Trophoblast cell (in vitro differentiated cells and primary cell): ENCODE data around the gene KIF4A.
"Not testable (repeated sequence)": the region's sequence is repeated elsewhere in the genome, so short reads cannot be mapped to it uniquely, and the experiment has no call there.

Experiments
- DNase-seq, 2 donors: peaks; one replicate each; pipeline ENCODE4 v3.0.0-alpha.2; 2016
- H2AFZ ChIP-seq: 2 replicates; pipeline ENCODE4 v1.6.1; 2013; ENCODE audit warnings: low read length, moderate library complexity, mild to moderate bottlenecking; ENCODE audit not compliant: insufficient read depth, poor library complexity
- H2AK5ac ChIP-seq: 2 replicates; pipeline ENCODE4 v1.6.1; 2013; ENCODE audit warnings: mild to moderate bottlenecking, low read length
- H2BK120ac ChIP-seq: 2 replicates; pipeline ENCODE4 v1.6.1; 2013; ENCODE audit warnings: low read length, mild to moderate bottlenecking, moderate library complexity; ENCODE audit not compliant: insufficient read depth, poor library complexity
- H2BK12ac ChIP-seq: 2 replicates; pipeline ENCODE4 v1.6.1; 2013; ENCODE audit warnings: mild to moderate bottlenecking, low read length, moderate library complexity
- H2BK5ac ChIP-seq: 2 replicates; pipeline ENCODE4 v1.6.1; 2013; ENCODE audit warnings: low read length, low read depth, moderate library complexity, mild to moderate bottlenecking; ENCODE audit not compliant: poor library complexity
- H3K14ac ChIP-seq: 2 replicates; pipeline ENCODE4 v1.6.1; 2013; ENCODE audit warnings: mild to moderate bottlenecking, low read length
- H3K18ac ChIP-seq: 2 replicates; pipeline ENCODE4 v1.6.1; 2013; ENCODE audit warnings: mild to moderate bottlenecking, low read length
- H3K23ac ChIP-seq: 2 replicates; pipeline ENCODE4 v1.6.1; 2013; ENCODE audit warnings: low read length
- H3K27ac ChIP-seq: 2 replicates; pipeline ENCODE4 v1.5.1; 2013; ENCODE audit warnings: low read depth, mild to moderate bottlenecking, inconsistent platforms, low read length, moderate library complexity
- H3K27me3 ChIP-seq: 2 replicates; pipeline ENCODE4 v1.6.1; 2013; ENCODE audit warnings: inconsistent platforms, mild to moderate bottlenecking, low read length, moderate library complexity; ENCODE audit not compliant: insufficient read depth
- H3K36me3 ChIP-seq, 2 experiments: 1 replicate in 1 of 2; 2 replicates in 1 of 2; pipeline ENCODE4 v1.6.1; 2013; ENCODE audit warnings: low read length in 2 of 2, mild to moderate bottlenecking in 2 of 2, moderate library complexity in 1 of 2; ENCODE audit not compliant: insufficient read depth in 2 of 2, control insufficient read depth in 1 of 2
- H3K4ac ChIP-seq: 2 replicates; pipeline ENCODE4 v1.6.1; 2013; ENCODE audit warnings: low read depth, mild to moderate bottlenecking, low read length, moderate library complexity
- H3K4me1 ChIP-seq, 2 experiments: 1 replicate in 1 of 2; 2 replicates in 1 of 2; pipeline ENCODE4 v1.6.1; 2013; ENCODE audit warnings: low read length in 2 of 2, mild to moderate bottlenecking in 2 of 2, moderate library complexity in 1 of 2; ENCODE audit not compliant: insufficient read depth in 2 of 2, control insufficient read depth in 1 of 2
- H3K4me2 ChIP-seq: 2 replicates; pipeline ENCODE4 v1.6.1; 2013; ENCODE audit warnings: inconsistent platforms, mild to moderate bottlenecking, low read length, moderate library complexity
- H3K4me3 ChIP-seq: 2 replicates; pipeline ENCODE4 v1.5.1; 2013; ENCODE audit warnings: mild to moderate bottlenecking, low read depth, low read length, inconsistent platforms
- H3K79me1 ChIP-seq: one replicate; pipeline ENCODE4 v1.6.1; 2013; ENCODE audit warnings: low read length
- H3K79me2 ChIP-seq: 2 replicates; pipeline ENCODE4 v1.6.1; 2013; ENCODE audit warnings: low read length, mild to moderate bottlenecking; ENCODE audit not compliant: control insufficient read depth, insufficient read depth, poor library complexity
- H3K9ac ChIP-seq: 2 replicates; pipeline ENCODE4 v1.6.1; 2013; ENCODE audit warnings: mild to moderate bottlenecking, low read length
- H3K9me3 ChIP-seq: 2 replicates; pipeline ENCODE4 v1.6.1; 2013; ENCODE audit warnings: low read depth, mild to moderate bottlenecking, control low read depth, inconsistent platforms, low read length; ENCODE audit not compliant: insufficient read depth
- H4K12ac ChIP-seq: 2 replicates; pipeline ENCODE4 v1.6.1; 2013; ENCODE audit warnings: low read depth, mild to moderate bottlenecking, low read length, moderate library complexity
- H4K8ac ChIP-seq: 2 replicates; pipeline ENCODE4 v1.6.1; 2013; ENCODE audit warnings: low read depth, mild to moderate bottlenecking, low read length, moderate library complexity
- H4K91ac ChIP-seq: one replicate; pipeline ENCODE4 v1.6.1; 2013; ENCODE audit warnings: low read depth, mild to moderate bottlenecking, low read length, moderate library complexity
- WGBS: extraction: QIAGEN DNeasy Blood & Tissue Kit; methylation state at CpG from one replicate; pipeline ENCODE4 v1.1.7; 2013; ENCODE audit warnings: missing lambda C conversion rate; ENCODE audit not compliant: insufficient read length, insufficient coverage; ENCODE audit errors: extremely low coverage; 5-methylcytosine and 5-hydroxymethylcytosine counted together

KIF4A gene

GRCh38 chrX:70338290-70338689 lies 48.4 kb downstream of the KIF4A start:
- Histone ChIP-seq H4K12ac (no peak overlapping the region), H3K14ac (no peak overlapping the region), H4K8ac (no peak overlapping the region), H4K91ac (no peak overlapping the region), H2BK12ac (no peak overlapping the region), H3K9ac (no peak overlapping the region), H3K79me1 (no peaks in the 10 kb centered on the region), H3K4me3 (no peak overlapping the region), H3K9me3 (no peaks in the 10 kb centered on the region), H3K27ac (no peak overlapping the region), H3K18ac (no peak overlapping the region), H2AK5ac (no peak overlapping the region), H3K36me3 (no peaks in the 10 kb centered on the region), H3K27me3 (no peaks in the 10 kb centered on the region), H3K4me2 (no peak overlapping the region), H3K23ac (no peak overlapping the region), H2AFZ (no peak overlapping the region), H2BK5ac (no peak overlapping the region), H3K4me1 (no peaks in the 10 kb centered on the region), H3K79me2 (no peaks in the 10 kb centered on the region), H3K4ac (no peak overlapping the region), H2BK120ac (no peak overlapping the region)
- no peak for DNase-seq
- WGBS: no CpG with 5 or more reads among the region's 4 CpGs

- Histone ChIP-seq H2BK12ac (no peak overlapping the region), H3K79me2 (no peaks in the 10 kb centered on the region), H4K91ac (no peak overlapping the region), H2AFZ (no peak overlapping the region), H4K12ac (no peak overlapping the region), H4K8ac (no peak overlapping the region), H3K18ac (no peak overlapping the region), H3K14ac (no peak overlapping the region), H3K9ac (no peak overlapping the region), H2BK5ac (no peak overlapping the region), H3K4me1 (no peaks in the 10 kb centered on the region), H3K4ac (no peak overlapping the region), H3K9me3 (no peaks in the 10 kb centered on the region), H3K27me3 (no peaks in the 10 kb centered on the region), H3K27ac (no peak overlapping the region), H3K79me1 (no peaks in the 10 kb centered on the region), H3K23ac (no peak overlapping the region), H2AK5ac (no peak overlapping the region), H2BK120ac (no peak overlapping the region), H3K36me3 (peaks cover 2 to 11% of the 10 kb centered on the region in 2 experiments), H3K4me2 (no peak overlapping the region), H3K4me3 (no peak overlapping the region)
- DNase-seq: no peak
- no CpG with 5 or more reads among the region's 7 CpGs for WGBS
Measured at GRCh38 chrX:70343435-70343834, 53.5 kb downstream of the KIF4A start.

- WGBS: no CpG with 5 or more reads among the region's 6 CpGs
- Histone ChIP-seq H4K8ac (no peak overlapping the region), H3K18ac (no peak overlapping the region)
Measured at GRCh38 chrX:70346418-70347070, 56.6 kb downstream of the KIF4A start.

GRCh38 chrX:70348825-70349224 lies 58.9 kb downstream of the KIF4A start:
- not testable (repeated sequence) for H3K4me1 ChIP-seq, H3K27ac ChIP-seq, H3K23ac ChIP-seq, H3K9me3 ChIP-seq, H2BK120ac ChIP-seq, H3K27me3 ChIP-seq, H4K12ac ChIP-seq, DNase-seq, H3K79me1 ChIP-seq, H2AK5ac ChIP-seq, H2BK12ac ChIP-seq, H3K18ac ChIP-seq, H3K9ac ChIP-seq, H2BK5ac ChIP-seq, H3K79me2 ChIP-seq, H2AFZ ChIP-seq, H4K91ac ChIP-seq, H3K4me3 ChIP-seq, H3K14ac ChIP-seq, H4K8ac ChIP-seq, H3K4me2 ChIP-seq, H3K4ac ChIP-seq
- H3K36me3 ChIP-seq: peaks cover 5 to 10% of the 10 kb centered on the region in 2 experiments
- WGBS: no CpG with 5 or more reads among the region's 26 CpGs

More at GRCh38 chrX:70346418-70347070, 56.6 kb downstream of the KIF4A start:
- Histone ChIP-seq H2BK120ac (no peak overlapping the region), H3K36me3 (peaks cover 5 to 14% of the 10 kb centered on the region in 2 experiments), H4K12ac (no peak overlapping the region), H3K79me1 (no peaks in the 10 kb centered on the region), H3K4me1 (no peaks in the 10 kb centered on the region), H3K4me3 (no peak overlapping the region), H2BK12ac (no peak overlapping the region), H3K27ac (no peak overlapping the region), H2BK5ac (no peak overlapping the region), H3K4ac (no peak overlapping the region), H3K4me2 (no peak overlapping the region), H2AFZ (no peak overlapping the region), H3K14ac (no peak overlapping the region), H3K9me3 (peaks cover 4% of the 10 kb centered on the region), H3K23ac (no peak overlapping the region), H3K9ac (no peak overlapping the region), H2AK5ac (no peak overlapping the region), H3K79me2 (no peaks in the 10 kb centered on the region), H3K27me3 (no peaks in the 10 kb centered on the region), H4K91ac (no peak overlapping the region)
- DNase-seq: no peak
